Peyer's patch (tissue), 4 donors: Measurements from ENCODE around the gene ZAR1.

ENCODE experiments used
- CTCF ChIP-seq, 6 experiments: fragments of 450-650 bp in 4 of 6; fragments of 200-600 bp in 2 of 6; sonication (generic) in 1 of 6; IDR thresholded peaks; one replicate each; pipeline ENCODE4 v1.5.1; 2017 to 2019; ENCODE audit warnings: antibody characterized with exemption in 6 of 6, mild to moderate bottlenecking in 3 of 6, moderate library complexity in 1 of 6
- POLR2A ChIP-seq, 2 donors: fragments of 450-650 bp; IDR thresholded peaks; one replicate each; pipeline ENCODE4 v1.5.1; 2017; ENCODE audit warnings: antibody characterized with exemption in 2 of 2, mild to moderate bottlenecking in 2 of 2, moderate library complexity in 2 of 2

- no peak for TF ChIP-seq CTCF (IDR thresholded peaks at IDR 0.05)
- no peak for TF ChIP-seq POLR2A (IDR thresholded peaks at IDR 0.05)
Observed at GRCh38 chr4:48454591-48454990, 35.5 kb upstream of the ZAR1 start.
